Tibial nerve (tissue), 4 donors: ENCODE results near the gene FAIM2. TPM values are rescaled to one million over a fixed set of nuclear protein-coding genes. Genes with fewer than 3 reads are reported as not detected.

Source experiments
- DNase-seq, 2 donors: peaks; one replicate each; pipeline ENCODE4 v3.0.0-alpha.2; 2019; ENCODE audit warnings: low spot score in 2 of 2
- H3K27ac ChIP-seq, 4 donors: fragments of 200-600 bp; sonication (generic) in 3 of 4; one replicate each; pipeline ENCODE4 v1.5.1; 2017 to 2019; ENCODE audit warnings: mild to moderate bottlenecking in 1 of 4
- H3K27me3 ChIP-seq, 2 donors: fragments of 200-600 bp; sonication (generic) in 1 of 2; one replicate each; pipeline versions ENCODE4 v1.5.1 to v1.6.0; 2017 to 2019
- H3K36me3 ChIP-seq, 3 donors: fragments of 200-600 bp; sonication (generic); one replicate each; pipeline ENCODE4 v1.5.1; 2018 to 2019
- H3K4me1 ChIP-seq, 4 donors: fragments of 200-600 bp; sonication (generic) in 3 of 4; one replicate each; pipeline ENCODE4 v1.5.1; 2017 to 2019
- H3K4me3 ChIP-seq, 4 donors: fragments of 200-600 bp; sonication (generic) in 3 of 4; one replicate each; pipeline ENCODE4 v1.5.1; 2017 to 2019; ENCODE audit warnings: mild to moderate bottlenecking in 1 of 4, moderate library complexity in 1 of 4
- H3K9me3 ChIP-seq, 4 donors: fragments of 200-600 bp; sonication (generic) in 3 of 4; one replicate each; pipeline ENCODE4 v1.5.1; 2017 to 2019
- EP300 ChIP-seq, 2 donors: sonication (generic); formaldehyde crosslinking; IDR thresholded peaks; one replicate each; pipeline ENCODE4 v1.6.1; 2017; ENCODE audit warnings: antibody characterized with exemption in 2 of 2, mild to moderate bottlenecking in 1 of 2
- POLR2A ChIP-seq, 2 donors: fragments of 450-650 bp; IDR thresholded peaks; one replicate each; pipeline ENCODE4 v1.6.1; 2017; ENCODE audit warnings: antibody characterized with exemption in 2 of 2, mild to moderate bottlenecking in 2 of 2, moderate library complexity in 2 of 2
- WGBS, 2 donors: methylation state at CpG; one replicate each; pipeline ENCODE4 v1.1.5; 2018; 5-methylcytosine and 5-hydroxymethylcytosine counted together
- total RNA-seq, 4 donors: library from RNA; depleted of rRNA; stranded (reverse); fragments of >200 nt; gene quantifications; one replicate each; pipeline ENCODE4 v1.1.0, GENCODE V29; 2016
- TF ChIP-seq, protein P1 (sequence below), 5 experiments: fragments of 200-600 bp in 3 of 5; fragments of 450-650 bp in 2 of 5; sonication (generic) in 3 of 5; IDR thresholded peaks; one replicate each; pipeline ENCODE4 v1.5.1; 2016 to 2019; ENCODE audit warnings: antibody characterized with exemption in 5 of 5, mild to moderate bottlenecking in 3 of 5, moderate library complexity in 2 of 5

FAIM2 gene
- total RNA-seq, 4 donors from 2014 or later, result 6.9 to 68.6 (median 36.9) TPM

- TF ChIP-seq, protein P1, sequence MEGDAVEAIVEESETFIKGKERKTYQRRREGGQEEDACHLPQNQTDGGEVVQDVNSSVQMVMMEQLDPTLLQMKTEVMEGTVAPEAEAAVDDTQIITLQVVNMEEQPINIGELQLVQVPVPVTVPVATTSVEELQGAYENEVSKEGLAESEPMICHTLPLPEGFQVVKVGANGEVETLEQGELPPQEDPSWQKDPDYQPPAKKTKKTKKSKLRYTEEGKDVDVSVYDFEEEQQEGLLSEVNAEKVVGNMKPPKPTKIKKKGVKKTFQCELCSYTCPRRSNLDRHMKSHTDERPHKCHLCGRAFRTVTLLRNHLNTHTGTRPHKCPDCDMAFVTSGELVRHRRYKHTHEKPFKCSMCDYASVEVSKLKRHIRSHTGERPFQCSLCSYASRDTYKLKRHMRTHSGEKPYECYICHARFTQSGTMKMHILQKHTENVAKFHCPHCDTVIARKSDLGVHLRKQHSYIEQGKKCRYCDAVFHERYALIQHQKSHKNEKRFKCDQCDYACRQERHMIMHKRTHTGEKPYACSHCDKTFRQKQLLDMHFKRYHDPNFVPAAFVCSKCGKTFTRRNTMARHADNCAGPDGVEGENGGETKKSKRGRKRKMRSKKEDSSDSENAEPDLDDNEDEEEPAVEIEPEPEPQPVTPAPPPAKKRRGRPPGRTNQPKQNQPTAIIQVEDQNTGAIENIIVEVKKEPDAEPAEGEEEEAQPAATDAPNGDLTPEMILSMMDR (IDR thresholded peaks at IDR 0.05), result no peak
- TF ChIP-seq EP300 (IDR thresholded peaks at IDR 0.05) (no peak), POLR2A (IDR thresholded peaks at IDR 0.05) (no peak)
- 87 to 96% methylated on average over 2 of the region's 2 CpGs for whole genome bisulfite sequencing, 2 donors
- H3K9me3 ChIP-seq, result no peaks in the 10 kb centered on the region
- DNase-seq, result no peak
- H3K4me3 ChIP-seq, result no peak overlapping the region
- H3K4me1 ChIP-seq, result no peaks in the 10 kb centered on the region
- H3K36me3 ChIP-seq, result no peaks in the 10 kb centered on the region
- H3K27me3 ChIP-seq, result no peaks in the 10 kb centered on the region
- H3K27ac ChIP-seq, result no peak overlapping the region
Observed at GRCh38 chr12:49911213-49911605, 7.5 kb upstream of the FAIM2 start.

DNA sequence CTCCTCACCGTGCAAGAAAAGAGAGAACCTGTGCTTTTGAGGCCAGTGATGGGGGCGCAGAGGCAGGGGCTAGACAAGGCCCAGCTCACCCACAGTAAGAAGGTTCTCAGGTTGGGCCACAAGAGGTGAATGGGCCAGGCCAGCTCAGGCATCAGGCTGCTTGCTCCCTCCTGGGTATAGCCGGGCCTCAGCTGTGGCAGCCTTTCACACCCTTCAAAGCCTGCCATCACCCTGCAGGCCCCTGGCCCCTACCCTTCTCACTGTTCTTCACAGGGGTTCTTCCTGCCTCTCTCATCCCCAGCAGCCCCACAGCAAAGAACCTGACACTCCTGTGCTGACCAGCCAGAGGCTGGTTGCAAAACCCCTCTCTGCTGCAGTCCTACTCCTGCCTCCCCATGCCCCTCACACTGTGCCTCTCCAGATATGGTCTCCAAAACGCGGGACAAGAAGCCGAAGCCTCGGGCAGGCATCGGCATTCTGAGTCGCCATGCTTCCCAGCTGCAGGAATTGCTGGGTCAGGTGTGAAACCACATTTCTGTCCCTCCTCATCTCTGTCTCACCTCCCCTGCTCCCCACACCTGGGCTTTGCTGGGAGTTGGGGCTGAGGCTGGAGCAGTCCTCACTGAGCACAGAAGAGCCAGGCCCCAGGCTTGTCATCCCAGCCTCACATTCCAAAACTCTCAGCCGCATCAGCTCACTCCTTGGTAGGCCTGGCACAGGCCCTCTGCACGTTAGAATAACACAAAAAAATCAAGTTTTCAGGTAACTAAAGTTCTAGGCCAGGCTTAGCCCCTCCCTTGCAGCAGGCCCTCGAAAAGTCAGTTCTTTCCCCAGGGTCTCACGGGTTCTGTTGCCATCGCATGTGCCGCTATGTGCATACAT is 6.9 kb upstream of the FAIM2 start:
- H3K4me3 ChIP-seq, result no peak overlapping the region
- DNase-seq, result no peak
- TF ChIP-seq, protein P1 (IDR thresholded peaks at IDR 0.05), result no peak
- TF ChIP-seq EP300 (IDR thresholded peaks at IDR 0.05) (no peak), POLR2A (IDR thresholded peaks at IDR 0.05) (no peak)
- WGBS, 2 donors, result 89 to 92% methylated on average over 15 of the region's 15 CpGs
- no peaks in the 10 kb centered on the region for H3K4me1 ChIP-seq
- peak overlapping the region in 1 of 4 donors; percentile 54 for H3K27ac ChIP-seq
- no peaks in the 10 kb centered on the region for H3K9me3 ChIP-seq
- H3K27me3 ChIP-seq, result no peaks in the 10 kb centered on the region
- no peaks in the 10 kb centered on the region for H3K36me3 ChIP-seq

- Histone ChIP-seq H3K27ac (peak overlapping the region in 1 of 4 donors; percentile 54), H3K4me1 (no peaks in the 10 kb centered on the region), H3K9me3 (no peaks in the 10 kb centered on the region), H3K27me3 (no peaks in the 10 kb centered on the region), H3K36me3 (no peaks in the 10 kb centered on the region), H3K4me3 (no peak overlapping the region)
- DNase-seq, result no peak
- 38 to 45% methylated on average over 16 of the region's 16 CpGs for whole genome bisulfite sequencing, 2 donors
- TF ChIP-seq POLR2A (IDR thresholded peaks at IDR 0.05) (no peak), EP300 (IDR thresholded peaks at IDR 0.05) (peak in 1 of 2 donors; percentile 35)
- TF ChIP-seq, protein P1 (IDR thresholded peaks at IDR 0.05), result no peak
Observed at GRCh38 chr12:49909826-49910225, 6.1 kb upstream of the FAIM2 start.

DNA sequence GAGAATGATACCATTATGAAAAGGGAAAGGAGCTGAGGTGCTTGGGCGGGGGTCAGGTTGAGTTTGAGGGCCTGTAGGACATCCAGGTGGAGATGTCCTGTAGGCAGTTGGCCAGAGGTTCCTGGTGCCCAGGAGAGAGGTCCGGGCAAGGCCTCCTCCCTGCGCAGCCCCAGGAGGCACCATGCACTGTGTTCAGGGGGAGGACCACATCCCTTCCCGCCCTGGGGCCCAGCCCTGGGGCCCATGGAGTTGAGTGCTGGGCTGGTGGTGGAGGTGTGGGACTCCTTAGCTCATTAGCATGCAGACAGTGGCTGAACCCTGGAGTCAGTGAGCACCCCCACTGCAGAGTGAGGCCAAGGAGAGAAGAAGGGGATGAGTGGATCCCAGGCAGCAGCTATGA is 5.7 kb upstream of the FAIM2 start:
- Histone ChIP-seq H3K27me3 (peaks cover 0 to 2% of the 10 kb centered on the region in 2 donors), H3K4me3 (no peak overlapping the region), H3K9me3 (no peaks in the 10 kb centered on the region), H3K36me3 (no peaks in the 10 kb centered on the region), H3K4me1 (peaks cover 0 to 4% (median 0%) of the 10 kb centered on the region in 4 donors), H3K27ac (peak overlapping the region in 1 of 4 donors; percentile 45)
- DNase-seq, result no peak
- 94 to 95% methylated on average over 4 of the region's 4 CpGs for WGBS, 2 donors
- TF ChIP-seq EP300 (IDR thresholded peaks at IDR 0.05), result no peak
- TF ChIP-seq, protein P1 (IDR thresholded peaks at IDR 0.05), result no peak
- TF ChIP-seq POLR2A (IDR thresholded peaks at IDR 0.05), result no peak

GRCh38 chr12:49907352-49907751 is 3.7 kb upstream of the FAIM2 start:
- TF ChIP-seq EP300 (IDR thresholded peaks at IDR 0.05) (no peak), POLR2A (IDR thresholded peaks at IDR 0.05) (no peak)
- TF ChIP-seq, protein P1 (IDR thresholded peaks at IDR 0.05), result no peak
- Histone ChIP-seq H3K9me3 (no peaks in the 10 kb centered on the region), H3K27ac (no peak overlapping the region), H3K36me3 (no peaks in the 10 kb centered on the region), H3K27me3 (peaks cover 0 to 12% of the 10 kb centered on the region in 2 donors), H3K4me1 (peaks cover 0 to 15% (median 3%) of the 10 kb centered on the region in 4 donors), H3K4me3 (no peak overlapping the region)
- 48 to 60% methylated on average over 1 of the region's 1 CpG for WGBS, 2 donors
- DNase-seq, result no peak
